ENCODE data around the gene CDC25A.
"Not testable (repeated sequence)": the region's sequence is repeated elsewhere in the genome, so short reads cannot be mapped to it uniquely, and the experiment has no call there.

The CDC25A gene

DNA sequence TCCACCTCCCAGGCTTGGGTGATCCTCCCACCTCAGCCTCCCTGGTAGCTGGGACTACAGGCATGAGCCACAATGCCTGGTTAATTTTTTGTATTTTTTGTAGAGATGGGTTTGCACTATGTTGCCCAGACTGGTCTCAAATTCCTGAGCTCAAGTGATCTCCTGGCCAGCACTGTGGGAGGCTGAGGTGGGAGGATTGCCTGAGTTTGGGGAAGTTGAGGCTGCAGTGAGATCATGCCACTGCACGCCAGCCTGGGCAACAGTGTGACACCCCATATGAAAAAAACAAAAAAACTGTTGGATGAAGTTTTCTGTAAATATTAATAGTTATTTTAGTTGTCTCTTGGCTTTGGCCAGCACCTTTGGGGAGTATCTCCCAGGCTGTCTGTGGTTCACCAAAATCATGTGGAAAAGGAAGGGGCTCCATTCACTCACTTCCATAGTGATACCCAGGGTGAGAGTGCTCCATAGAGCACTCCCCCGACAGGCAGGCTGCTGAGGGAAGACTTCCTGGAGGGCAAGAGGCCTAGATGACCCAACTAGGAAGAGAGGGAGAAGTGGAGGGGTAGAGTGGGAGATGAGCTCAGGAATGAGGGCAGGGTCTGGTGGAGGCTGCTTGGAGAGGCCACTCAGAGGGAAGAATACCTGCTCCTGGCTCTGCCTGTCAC, 47.1 kb downstream of the CDC25A start:
- no peak for DNase-seq

DNA sequence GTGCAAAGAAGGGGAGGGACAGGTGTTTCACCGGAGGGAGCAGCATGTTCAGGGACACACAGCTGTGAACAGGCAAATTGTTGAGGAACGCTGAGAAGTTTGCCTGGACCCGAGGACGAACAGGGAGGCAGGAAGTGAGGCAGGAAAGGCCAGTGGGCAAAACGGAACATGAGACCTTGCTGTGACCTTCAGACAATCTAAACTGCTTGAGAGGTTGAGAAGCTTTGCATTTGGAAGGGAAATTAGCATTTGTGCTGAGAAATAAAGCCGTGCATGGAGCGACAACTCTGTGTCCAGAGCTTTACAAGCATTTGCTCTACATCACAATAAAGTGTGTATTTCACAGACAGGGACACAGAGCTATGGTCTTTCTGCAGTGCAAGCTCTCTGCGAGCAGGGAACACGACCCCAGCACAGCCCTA, 47.9 kb downstream of the CDC25A start:
- DNase-seq = no peak

DNA sequence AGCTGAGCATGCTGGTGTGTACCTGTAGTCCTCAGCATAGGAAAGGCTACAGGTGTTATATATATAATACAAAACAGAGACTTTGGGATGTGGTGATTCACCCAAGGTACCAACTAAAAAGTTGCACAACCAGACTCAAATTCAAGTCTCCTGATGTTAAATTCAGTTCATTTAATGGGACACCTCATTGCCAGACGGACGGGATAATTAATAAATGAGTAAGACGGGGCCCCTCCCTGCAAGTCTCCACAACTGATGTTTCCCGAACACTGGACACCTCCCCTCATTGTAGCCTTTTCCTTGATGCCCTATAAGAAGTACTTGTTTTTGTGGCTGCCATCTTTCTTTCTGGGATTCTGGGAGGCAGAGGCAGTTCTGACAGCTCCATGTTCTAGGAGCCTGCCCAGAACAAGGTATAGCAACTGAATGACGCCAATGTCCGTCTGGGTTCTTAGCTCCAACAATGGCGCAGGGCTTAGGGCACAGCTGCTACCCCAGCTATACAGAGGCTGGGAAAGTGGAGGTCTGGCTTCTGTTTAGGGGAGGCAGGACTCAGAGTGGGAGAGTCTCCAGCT, 50.7 kb downstream of the CDC25A start:
- no peak for DNase-seq

DNA sequence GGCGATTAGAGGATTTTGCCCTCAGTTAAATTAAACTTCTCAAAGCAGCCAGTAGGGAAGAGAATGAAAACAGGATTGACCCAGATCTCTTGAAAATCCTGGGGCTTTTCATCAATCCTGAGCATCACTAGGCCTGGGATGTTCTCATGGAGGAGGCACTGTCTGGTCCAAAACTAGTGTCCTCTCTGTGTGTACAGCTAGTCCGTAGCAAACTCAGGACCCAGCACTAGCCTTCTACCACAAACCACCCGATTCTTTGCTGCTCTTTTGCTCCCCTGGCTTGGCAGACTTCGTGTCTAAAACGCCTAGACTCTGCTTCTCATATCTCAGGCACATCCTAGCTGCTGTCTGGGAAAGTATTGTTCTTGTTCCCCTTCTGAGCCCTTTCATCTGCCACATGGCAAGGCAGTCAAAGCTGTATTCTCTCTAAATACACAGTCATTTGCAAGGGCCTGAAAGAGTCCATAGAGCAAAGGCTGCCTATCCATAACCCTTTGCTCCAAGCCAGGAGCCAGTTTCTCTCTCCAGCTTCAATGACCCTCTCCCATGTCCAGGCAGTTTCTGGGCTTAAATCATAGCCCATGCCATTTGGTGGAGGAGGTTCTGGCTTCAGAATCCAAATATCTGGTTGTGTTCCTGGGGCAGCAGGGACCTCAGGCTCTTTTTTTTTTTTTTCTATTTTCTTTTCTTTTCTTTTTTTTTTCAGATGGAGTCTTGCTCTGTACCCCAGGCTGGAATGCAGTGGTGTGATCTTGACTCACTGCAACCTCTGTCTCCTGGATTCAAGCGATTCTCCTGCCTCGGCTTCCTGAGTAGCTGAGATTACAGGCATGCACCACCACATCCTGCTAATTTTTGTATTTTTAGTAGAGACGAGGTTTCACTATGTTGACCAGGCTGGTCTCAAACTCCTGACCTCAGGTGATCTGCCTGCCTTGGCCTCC, 52.4 kb downstream of the CDC25A start:
- no peak for DNase-seq

DNA sequence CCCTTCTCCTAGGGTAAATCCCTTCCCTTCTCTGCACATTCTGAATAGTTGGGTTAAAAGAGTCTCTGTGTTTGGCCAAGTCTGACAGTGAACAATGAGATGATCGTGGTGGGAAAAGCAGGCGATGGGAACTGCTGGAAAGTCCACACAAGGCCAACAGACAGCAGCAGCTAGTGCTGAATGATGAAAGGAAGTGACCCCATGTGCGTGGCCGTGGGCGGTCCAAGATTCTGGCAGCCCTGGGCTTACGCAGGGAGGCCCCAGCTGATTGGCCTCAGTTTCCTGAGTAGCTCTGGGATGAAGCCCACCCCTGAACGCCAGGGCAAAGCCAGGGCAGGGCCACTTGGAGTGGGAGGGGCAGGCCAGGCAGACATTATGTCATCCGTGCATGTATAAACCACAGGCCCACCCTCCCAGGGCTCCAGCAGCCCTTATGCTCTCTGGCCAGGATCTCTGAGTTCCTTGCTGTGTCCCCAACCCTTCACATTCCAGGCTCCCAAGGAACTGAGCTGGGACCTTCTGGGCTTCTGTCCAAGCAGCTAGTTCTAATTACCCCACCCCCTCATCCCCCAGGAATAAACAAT, 57.8 kb downstream of the CDC25A start:
- DNase-seq = no peak

DNA sequence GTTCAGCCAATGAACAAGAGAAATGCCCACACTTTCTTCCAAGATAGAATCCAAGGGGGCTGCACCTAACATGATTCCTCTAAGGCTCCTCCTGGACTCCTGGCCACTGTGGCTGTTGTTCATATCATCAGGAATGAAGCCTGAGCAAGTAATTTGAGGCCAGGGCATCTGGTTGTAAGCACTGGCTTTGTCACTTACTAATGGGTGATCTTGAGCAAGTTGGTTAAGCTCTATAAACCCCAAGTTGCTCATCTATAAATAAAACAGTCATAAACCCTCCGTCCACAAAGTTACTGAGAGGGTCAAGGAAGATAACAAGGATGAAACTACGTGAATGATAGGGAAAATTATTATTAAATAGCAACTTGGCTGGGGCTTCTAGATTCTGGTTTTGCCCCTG, 58.3 kb downstream of the CDC25A start:
- DNase-seq = no peak

DNA sequence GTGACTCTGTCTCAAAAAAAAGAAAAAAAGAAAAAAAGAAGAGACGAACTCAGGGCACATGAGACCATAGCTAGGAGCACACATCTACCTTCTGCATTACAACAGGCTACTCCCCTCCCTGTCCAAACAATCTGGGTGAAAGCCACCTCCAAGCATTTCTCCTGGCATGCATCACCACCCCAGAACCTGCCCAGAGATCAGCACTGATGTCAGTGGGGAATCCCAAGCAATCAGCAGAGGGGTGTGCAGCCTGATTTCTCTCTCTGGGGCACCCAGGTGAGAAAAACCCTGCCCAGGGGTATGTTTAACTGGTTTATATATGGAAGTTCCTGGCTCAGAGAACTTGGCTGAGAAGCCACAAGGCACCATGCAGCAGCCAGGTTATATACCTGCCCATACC, 59.4 kb downstream of the CDC25A start:
- DNase-seq = no peak

DNA sequence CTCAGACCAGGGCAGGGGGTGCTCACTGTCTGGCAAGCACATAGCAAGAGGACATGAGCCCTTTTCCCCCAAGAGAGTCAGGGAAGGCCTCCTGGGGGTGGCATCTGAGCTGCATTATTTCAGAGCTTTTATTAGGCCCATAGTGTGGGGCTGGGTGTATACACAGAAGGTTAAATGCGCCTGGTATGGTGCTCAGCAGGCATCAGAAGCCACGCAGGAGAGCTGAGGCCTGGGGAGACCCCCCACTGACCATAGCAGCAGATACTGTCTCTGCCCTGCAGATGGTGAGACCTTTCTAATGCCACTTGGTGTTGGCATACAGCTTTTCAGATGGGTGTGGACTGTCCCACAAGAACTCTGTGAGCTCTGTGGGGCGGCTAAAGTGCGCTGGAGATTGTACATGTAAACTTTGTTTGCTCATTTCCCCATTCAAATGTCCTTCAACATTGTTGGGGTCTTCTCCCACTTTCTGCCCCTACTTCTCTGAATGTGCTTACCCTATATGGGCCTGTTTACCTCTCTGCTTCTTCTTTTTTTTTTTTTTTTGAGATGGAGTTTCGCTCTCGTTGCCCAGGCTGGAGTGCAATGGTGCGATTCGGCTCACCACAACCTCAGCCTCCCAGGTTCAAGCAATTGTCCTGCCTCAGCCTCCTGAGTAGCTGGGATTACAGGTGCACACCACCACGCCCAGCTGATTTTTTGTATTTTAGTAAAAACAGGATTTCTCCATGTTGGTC, 62.2 kb downstream of the CDC25A start:
- no peak for DNase-seq

DNA sequence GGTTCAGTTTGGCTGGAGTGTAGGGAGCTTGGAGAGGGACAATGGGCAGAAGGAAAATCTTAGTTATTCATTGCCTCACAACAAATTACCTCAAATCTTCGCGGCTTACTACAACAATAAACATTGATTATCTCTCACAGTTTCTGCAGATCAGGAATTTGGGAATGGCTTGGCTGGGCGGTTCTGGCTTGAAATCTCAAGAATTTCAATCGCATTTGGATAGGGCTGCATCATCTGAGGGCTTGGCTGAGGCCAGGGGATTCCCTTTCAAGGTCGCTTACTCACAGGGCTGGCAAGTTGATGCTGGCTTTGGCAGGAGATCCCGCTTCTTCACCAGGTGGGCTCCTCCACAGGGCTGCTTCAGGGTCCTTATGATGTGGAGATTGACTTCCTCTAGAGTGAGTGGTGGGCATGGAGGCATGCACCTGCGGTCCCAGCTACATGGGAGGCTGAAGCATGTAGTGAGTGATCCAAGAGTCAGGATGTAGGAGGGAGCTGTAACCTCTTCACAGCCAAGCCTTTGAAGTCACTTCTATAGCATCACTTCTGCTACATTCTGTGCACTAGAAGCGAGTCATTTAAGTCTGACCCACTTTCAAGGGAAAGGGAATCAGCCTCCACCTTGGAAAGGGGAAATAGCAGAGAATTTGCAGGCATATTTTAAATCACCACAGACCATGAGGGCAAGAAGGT, 63.1 kb downstream of the CDC25A start:
- no peak for DNase-seq

DNA sequence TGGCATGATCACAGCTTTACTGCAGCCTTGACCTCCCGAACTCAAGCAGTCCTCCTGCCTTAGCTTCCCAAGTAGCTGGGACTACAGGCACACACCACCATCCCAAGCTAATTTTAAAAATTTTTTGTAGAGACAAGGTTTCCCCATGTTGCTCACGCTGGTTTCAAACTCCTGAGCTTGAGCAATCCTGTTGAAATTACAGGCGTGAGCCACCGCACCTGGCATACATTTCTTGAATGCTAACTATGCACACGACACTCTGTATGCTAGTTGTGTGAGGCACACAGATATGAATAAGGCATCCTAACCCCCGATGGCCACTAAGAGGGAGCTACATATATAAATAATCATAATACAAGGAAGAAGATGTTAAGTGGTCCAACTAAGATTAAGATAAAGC, 64.9 kb downstream of the CDC25A start:
- DNase-seq = no peak

DNA sequence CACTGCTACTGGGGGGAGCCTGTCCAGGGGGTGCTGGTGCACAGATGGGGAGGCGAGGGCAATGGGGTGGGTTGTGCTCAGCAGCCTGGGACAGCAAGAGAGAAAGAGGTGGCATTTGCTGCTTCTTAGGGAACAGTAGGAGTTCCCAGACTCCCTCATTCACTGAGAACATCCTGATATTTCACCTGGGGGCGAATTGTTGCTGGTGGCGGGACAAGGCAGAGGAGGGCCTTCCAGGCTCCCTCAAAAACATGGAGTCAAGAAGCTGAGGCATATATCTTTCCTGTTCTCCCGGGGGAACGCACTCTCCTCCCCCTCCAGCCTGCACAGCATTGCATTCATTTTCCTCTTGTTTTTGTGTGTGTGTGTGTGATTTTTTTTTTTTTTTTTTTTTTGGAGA, 65.7 kb downstream of the CDC25A start:
- DNase-seq = no peak

DNA sequence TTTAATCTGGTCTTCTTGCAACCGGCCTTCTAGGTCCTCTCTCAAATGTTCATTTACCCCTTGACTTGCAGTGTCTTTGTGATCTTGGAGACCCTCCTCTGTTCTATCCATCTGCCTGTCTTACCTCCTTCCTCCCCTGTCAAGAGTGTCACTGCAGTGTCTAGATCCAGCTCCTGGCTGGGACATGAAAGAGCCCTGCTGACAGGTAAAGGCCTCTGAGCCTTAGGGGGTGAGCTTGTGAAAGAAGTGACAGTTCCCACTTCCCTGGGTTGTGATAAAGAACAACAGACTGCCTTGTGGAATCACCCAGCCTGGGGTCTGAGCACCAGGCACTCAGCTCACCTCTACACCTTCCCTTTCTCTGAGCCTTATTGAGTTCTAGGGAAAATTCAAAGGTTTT, 68.0 kb downstream of the CDC25A start:
- no peak for DNase-seq

DNA sequence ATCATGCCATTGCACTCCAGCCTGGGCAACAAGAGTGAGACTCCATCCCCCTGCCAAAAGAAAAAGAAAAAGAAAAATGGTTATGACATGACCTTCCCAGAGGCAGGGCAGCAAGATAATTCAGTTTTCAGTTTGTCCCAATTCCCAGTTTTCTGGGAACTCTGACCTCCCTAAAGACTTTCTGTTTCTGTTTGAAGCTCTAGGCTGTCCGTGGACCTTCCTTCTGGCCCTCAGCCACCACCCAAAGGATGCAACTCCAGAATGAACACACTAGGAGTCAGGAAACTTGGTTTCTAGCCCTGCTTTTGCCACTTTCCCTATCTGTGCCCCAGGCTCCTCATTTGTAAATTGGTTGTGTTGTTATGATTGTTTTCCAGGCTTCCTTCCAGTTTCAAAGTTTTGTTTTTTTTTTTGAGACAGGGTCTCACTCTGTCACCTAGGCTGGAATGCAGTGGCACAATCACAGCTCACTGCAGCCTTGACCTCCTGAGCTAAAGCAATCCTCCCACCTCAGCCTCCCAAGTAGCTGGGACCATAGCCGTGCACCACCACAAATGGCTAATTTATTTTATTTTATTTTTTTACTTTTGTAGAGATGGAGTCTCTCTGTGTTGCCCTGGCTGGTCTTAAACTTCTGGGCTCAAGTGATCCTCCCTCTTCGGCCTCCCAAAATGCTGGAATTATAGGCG, 68.6 kb downstream of the CDC25A start:
- no peak for DNase-seq

DNA sequence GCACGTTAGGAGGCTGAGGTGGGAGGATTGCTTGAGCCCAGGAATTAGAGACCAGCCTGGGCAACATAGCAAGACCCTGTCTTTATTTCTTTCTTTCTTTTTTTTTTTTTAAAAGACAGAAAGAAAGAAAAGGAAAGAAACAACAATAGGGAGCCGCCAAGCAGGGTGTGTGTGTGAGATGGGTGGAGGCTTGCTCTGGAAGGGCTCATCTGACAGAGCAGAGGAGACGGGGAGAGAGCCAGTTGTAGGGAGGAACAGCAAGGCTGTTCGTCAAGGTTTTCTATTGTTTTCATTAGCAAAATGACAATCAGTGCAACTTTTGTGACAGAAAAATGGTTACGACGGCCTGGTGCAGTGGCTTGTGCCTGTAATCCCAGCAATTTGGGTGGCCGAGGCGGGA, 69.3 kb downstream of the CDC25A start:
- DNase-seq = no peak

DNA sequence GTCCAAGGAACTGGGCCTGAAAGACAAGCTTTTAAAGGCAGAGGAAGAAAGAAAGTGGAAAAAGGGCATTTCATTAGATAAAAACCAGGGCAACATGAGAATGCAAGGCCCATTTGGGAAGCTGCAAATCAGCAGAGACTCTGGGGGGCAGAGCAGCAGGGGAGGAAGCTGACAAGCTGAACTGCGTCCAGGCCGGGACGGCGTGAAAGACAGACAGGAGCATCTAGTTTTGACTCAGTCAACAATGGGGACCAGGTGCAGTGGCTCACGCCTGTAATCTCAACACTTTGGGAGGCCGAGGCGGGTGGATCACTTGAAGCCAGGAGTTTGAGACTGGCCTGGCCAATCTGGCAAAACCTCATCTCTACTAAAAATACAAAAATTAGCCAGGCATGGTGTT, 69.9 kb downstream of the CDC25A start:
- no peak for DNase-seq

DNA sequence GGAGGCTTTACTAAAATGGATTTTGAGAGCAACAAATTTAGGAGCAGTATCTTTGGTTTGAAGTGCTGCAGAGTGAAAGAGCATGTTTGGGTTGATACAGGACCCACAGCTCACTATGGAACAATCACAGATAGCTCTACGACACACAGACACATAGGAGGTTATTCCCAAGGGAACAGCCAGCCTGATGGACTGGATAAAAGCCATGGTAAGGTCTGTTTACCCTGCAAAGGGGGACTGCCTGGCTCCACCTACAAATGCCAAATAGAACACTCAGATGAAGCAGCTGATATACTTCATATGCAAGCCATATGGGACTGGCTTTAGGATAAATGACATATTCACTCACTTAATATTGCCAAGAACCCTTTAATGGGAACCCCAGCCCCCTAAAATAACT, 75.4 kb downstream of the CDC25A start:
- no peak for DNase-seq

DNA sequence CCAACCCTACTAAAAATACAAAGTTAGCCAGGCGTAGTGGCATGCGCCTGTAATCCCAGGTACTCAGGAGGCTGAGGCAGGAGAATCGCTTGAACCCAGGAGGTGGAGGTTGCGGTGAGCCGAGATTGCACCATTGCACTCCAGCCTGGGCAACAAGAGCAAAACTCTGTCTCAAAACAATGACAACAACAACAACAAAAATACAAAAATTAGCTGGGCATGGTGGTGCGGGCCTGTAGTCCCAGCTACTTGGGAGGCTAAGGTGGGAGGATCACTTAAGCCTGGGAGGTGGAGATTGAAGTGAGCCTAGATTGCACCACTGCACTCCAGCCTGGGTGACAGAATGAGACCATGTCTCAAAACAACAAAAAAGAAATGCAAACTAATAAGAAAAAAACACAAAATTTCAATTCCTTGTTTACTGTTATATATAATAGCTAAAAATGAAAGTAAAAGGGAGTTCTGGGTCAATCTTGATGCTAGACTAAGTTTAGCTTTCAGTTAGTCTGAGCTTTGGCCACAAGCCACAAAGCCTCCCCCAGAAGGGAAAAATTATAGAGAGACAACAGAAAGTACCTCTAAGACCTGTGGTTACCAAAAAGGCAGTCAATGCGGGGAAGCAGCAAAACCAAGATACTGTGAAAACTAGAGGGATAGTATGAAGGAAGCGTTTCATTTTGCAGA, 76.0 kb downstream of the CDC25A start:
- DNase-seq = not testable (repeated sequence)

DNA sequence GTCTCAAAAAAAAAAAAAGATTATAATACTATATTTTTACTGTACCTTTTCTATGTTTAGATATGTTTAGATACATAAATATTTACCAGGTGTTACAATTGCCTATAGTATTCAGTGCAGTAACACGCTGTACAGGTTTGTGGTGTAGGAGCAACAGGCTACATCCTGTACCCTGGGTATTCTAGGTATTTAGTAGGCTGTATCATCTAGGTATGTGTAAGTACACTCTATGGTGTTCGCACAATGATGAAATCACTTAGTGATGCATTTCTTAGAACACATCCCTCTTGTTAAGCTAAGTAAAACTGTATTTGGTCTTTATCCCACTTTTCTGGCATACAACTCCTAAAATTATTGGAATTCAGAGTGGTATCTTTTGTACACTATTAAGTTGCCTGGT, 77.8 kb downstream of the CDC25A start:
- DNase-seq = no peak

DNA sequence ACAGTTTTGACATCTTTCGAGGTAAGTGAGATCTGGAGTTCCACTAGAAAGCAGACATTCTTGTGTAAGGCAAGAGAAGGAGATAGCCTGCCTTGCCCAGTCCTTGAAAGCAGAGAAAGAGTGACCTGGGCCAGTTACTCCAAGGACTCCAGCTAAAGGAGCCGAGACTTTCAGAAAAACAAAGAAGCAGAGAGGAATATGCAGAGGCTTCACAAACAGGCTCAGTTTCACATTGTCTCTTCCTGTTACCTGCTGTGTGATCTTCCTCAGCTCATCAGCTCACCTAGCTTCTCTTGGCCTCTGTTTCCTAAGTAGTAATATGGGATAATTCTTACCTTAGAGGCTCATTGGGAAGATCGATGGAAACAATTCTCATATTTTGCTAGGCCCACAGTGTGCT, 81.0 kb downstream of the CDC25A start:
- DNase-seq = no peak
